ENCODE measurements around the gene FBN1.

The FBN1 gene

DNA sequence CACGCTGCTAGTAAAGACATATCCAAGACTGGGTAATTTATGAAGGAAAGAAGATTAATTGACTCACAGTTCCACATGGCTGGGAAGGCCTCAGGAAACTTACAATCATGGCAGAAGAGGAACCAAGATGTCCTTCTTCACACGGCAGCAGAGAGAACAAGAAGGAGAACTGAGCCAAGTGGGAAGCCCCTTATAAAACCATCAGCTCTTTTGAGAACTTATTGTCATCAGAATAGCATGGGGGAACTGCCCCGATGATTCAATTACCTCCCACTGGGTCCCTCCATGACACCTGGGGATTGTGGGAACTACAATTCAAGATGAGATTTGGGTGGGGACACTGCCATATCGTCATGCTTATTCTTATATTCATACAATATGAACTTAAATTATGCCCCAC is 265.3 kb downstream of the FBN1 start:
- Histone ChIP-seq H3K27me3 (ENCODE audit: insufficient read depth, low read length, poor library complexity) (no peaks in the 10 kb centered on the region), H4K5ac (ENCODE audit: low read length) (no peak overlapping the region), H3K36me3 (ENCODE audit: control insufficient read depth, insufficient read depth, low read length) (no peaks in the 10 kb centered on the region), H3K9ac (ENCODE audit: low read length) (no peak overlapping the region), H3K56ac (ENCODE audit: low read length) (no peak overlapping the region), H3K4me1 (ENCODE audit: control insufficient read depth, low read depth, low read length) (no peaks in the 10 kb centered on the region), H3K79me2 (ENCODE audit: control insufficient read depth, insufficient read depth, low read length) (no peaks in the 10 kb centered on the region), H3K23ac (ENCODE audit: low read length) (no peak overlapping the region), H3K4me3 (ENCODE audit: low read length) (no peak overlapping the region), H3K4ac (ENCODE audit: low read depth, low read length) (no peak overlapping the region), H2BK15ac (replicated peaks; ENCODE audit: low read depth) (no peak overlapping the region), H2BK120ac (ENCODE audit: low read depth, low read length) (no peak overlapping the region), H3K27ac (ENCODE audit: low read depth, low read length) (no peak overlapping the region), H2AK5ac (ENCODE audit: low read length) (no peak overlapping the region), H2BK5ac (ENCODE audit: low read length) (no peak overlapping the region), H3K4me2 (ENCODE audit: low read length) (no peak overlapping the region), H3K18ac (ENCODE audit: low read length) (no peak overlapping the region), H3K79me1 (ENCODE audit: low read length) (no peaks in the 10 kb centered on the region), H4K8ac (ENCODE audit: low read depth, low read length) (no peak overlapping the region)
- DNase-seq: no peak
- no CpG with 5 or more reads among the region's 4 CpGs for WGBS (ENCODE audit: extremely low coverage, insufficient coverage, low lambda C conversion rate)

DNA sequence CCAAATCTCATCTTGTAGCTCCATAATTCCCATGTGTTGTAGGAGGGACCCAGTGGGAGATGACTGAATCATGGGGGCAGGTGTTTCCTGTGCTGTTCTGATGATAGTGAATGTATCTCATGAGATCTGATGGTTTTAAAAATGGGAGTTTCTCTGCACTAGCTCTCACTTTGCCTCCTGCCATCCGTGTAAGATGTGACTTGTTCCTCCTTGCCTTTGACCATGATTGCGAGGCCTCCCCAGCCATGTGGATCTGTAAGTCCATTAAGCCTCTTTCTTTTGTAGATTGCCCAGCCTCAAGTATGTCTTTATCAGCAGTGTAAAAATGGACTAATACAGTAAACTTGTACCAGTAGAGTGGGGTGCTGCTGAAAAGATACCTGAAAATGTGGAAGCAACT is 269.7 kb downstream of the FBN1 start:
- H3K79me2 ChIP-seq (ENCODE audit: control insufficient read depth, insufficient read depth, low read length): no peaks in the 10 kb centered on the region
- no peak overlapping the region for H2BK5ac ChIP-seq (ENCODE audit: low read length)
- no peaks in the 10 kb centered on the region for H3K36me3 ChIP-seq (ENCODE audit: control insufficient read depth, insufficient read depth, low read length)
- no peak overlapping the region for H4K5ac ChIP-seq (ENCODE audit: low read length)
- H3K9ac ChIP-seq (ENCODE audit: low read length): no peak overlapping the region
- H3K79me1 ChIP-seq (ENCODE audit: low read length): no peaks in the 10 kb centered on the region
- no peak overlapping the region for H2BK15ac ChIP-seq (replicated peaks; ENCODE audit: low read depth)
- H3K27me3 ChIP-seq (ENCODE audit: insufficient read depth, low read length, poor library complexity): no peaks in the 10 kb centered on the region
- H3K27ac ChIP-seq (ENCODE audit: low read depth, low read length): no peak overlapping the region
- DNase-seq: no peak
- H3K23ac ChIP-seq (ENCODE audit: low read length): no peak overlapping the region
- H2BK120ac ChIP-seq (ENCODE audit: low read depth, low read length): no peak overlapping the region
- H3K4ac ChIP-seq (ENCODE audit: low read depth, low read length): no peak overlapping the region
- H3K4me3 ChIP-seq (ENCODE audit: low read length): no peak overlapping the region
- no peak overlapping the region for H3K18ac ChIP-seq (ENCODE audit: low read length)
- H2AK5ac ChIP-seq (ENCODE audit: low read length): no peak overlapping the region
- WGBS (ENCODE audit: extremely low coverage, insufficient coverage, low lambda C conversion rate): no CpG with 5 or more reads among the region's 2 CpGs
- no peak overlapping the region for H3K56ac ChIP-seq (ENCODE audit: low read length)
- no peak overlapping the region for H3K4me2 ChIP-seq (ENCODE audit: low read length)
- no peaks in the 10 kb centered on the region for H3K4me1 ChIP-seq (ENCODE audit: control insufficient read depth, low read depth, low read length)
- no peak overlapping the region for H4K8ac ChIP-seq (ENCODE audit: low read depth, low read length)

DNA sequence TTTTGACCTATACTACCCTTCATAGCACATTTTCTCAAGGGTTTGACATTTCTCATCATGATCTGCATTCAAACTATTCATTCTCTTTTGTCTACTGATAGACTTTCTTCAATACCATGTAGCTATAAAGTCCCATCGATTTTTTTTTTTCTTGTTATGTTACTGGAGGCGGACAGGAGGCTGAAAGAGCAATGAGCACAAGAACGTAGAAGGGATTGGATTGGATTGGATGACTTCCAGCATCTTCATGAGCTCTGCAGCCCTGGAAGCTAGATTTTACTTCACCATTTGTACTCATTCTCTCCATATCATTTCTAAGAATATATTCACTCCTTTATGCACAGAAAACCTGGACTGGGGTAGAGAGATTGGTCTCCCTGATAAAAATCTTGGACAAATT is 271.0 kb downstream of the FBN1 start:
- Histone ChIP-seq H3K9ac (ENCODE audit: low read length) (no peak overlapping the region), H3K4me1 (ENCODE audit: control insufficient read depth, low read depth, low read length) (no peaks in the 10 kb centered on the region), H3K56ac (ENCODE audit: low read length) (no peak overlapping the region), H3K4me2 (ENCODE audit: low read length) (no peak overlapping the region), H3K27ac (ENCODE audit: low read depth, low read length) (no peak overlapping the region), H3K79me2 (ENCODE audit: control insufficient read depth, insufficient read depth, low read length) (no peaks in the 10 kb centered on the region), H3K4ac (ENCODE audit: low read depth, low read length) (no peak overlapping the region), H3K23ac (ENCODE audit: low read length) (no peak overlapping the region), H2BK5ac (ENCODE audit: low read length) (no peak overlapping the region), H3K18ac (ENCODE audit: low read length) (no peak overlapping the region), H3K4me3 (ENCODE audit: low read length) (no peak overlapping the region), H2BK120ac (ENCODE audit: low read depth, low read length) (no peak overlapping the region), H2BK15ac (replicated peaks; ENCODE audit: low read depth) (no peak overlapping the region), H4K5ac (ENCODE audit: low read length) (no peak overlapping the region), H3K79me1 (ENCODE audit: low read length) (no peaks in the 10 kb centered on the region), H3K27me3 (ENCODE audit: insufficient read depth, low read length, poor library complexity) (no peaks in the 10 kb centered on the region), H2AK5ac (ENCODE audit: low read length) (no peak overlapping the region), H4K8ac (ENCODE audit: low read depth, low read length) (no peak overlapping the region), H3K36me3 (ENCODE audit: control insufficient read depth, insufficient read depth, low read length) (no peaks in the 10 kb centered on the region)
- DNase-seq: no peak
- no CpG with 5 or more reads among the region's 3 CpGs for WGBS (ENCODE audit: extremely low coverage, insufficient coverage, low lambda C conversion rate)

DNA sequence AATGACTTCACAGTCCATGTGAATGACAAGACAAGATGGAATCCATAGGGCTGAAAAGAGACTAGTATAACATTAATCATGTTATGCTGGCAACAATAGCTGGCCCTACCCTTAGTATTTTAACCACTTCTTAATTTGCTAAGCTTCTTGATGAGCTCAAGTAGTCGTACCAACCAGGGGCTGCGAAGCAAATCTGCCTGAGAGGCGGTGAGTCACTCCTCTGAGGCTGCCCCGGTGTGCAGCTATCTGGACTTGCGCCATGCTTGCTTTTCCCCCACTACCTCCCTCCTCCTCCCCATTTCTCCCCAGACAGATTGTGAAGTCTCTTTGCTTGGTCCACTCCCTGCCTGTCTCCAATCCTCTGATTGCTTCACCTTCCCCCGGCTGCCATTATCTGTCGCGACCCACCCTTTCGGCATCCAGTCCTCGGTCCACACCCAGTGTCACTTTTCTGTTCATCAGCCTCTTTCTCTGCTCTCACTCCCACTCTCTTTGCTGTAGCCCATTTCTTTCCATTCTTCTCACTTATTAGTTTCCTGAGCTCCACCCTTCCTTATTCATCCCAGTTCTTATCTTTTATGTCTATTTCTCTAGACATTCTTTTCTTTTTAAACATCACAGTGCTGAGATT is 271.6 kb downstream of the FBN1 start:
- WGBS (ENCODE audit: extremely low coverage, insufficient coverage, low lambda C conversion rate): no CpG with 5 or more reads among the region's 10 CpGs
- no peak overlapping the region for H3K23ac ChIP-seq (ENCODE audit: low read length)
- H3K27ac ChIP-seq (ENCODE audit: low read depth, low read length): no peak overlapping the region
- no peak overlapping the region for H3K18ac ChIP-seq (ENCODE audit: low read length)
- no peak overlapping the region for H3K4me3 ChIP-seq (ENCODE audit: low read length)
- DNase-seq: no peak
- no peaks in the 10 kb centered on the region for H3K4me1 ChIP-seq (ENCODE audit: control insufficient read depth, low read depth, low read length)
- no peak overlapping the region for H4K8ac ChIP-seq (ENCODE audit: low read depth, low read length)
- H3K79me2 ChIP-seq (ENCODE audit: control insufficient read depth, insufficient read depth, low read length): no peaks in the 10 kb centered on the region
- no peak overlapping the region for H4K5ac ChIP-seq (ENCODE audit: low read length)
- no peak overlapping the region for H2BK5ac ChIP-seq (ENCODE audit: low read length)
- H3K4me2 ChIP-seq (ENCODE audit: low read length): no peak overlapping the region
- H3K9ac ChIP-seq (ENCODE audit: low read length): no peak overlapping the region
- no peak overlapping the region for H3K4ac ChIP-seq (ENCODE audit: low read depth, low read length)
- no peak overlapping the region for H2AK5ac ChIP-seq (ENCODE audit: low read length)
- H3K27me3 ChIP-seq (ENCODE audit: insufficient read depth, low read length, poor library complexity): no peaks in the 10 kb centered on the region
- H2BK120ac ChIP-seq (ENCODE audit: low read depth, low read length): no peak overlapping the region
- no peak overlapping the region for H2BK15ac ChIP-seq (replicated peaks; ENCODE audit: low read depth)
- no peaks in the 10 kb centered on the region for H3K36me3 ChIP-seq (ENCODE audit: control insufficient read depth, insufficient read depth, low read length)
- H3K79me1 ChIP-seq (ENCODE audit: low read length): no peaks in the 10 kb centered on the region
- no peak overlapping the region for H3K56ac ChIP-seq (ENCODE audit: low read length)

DNA sequence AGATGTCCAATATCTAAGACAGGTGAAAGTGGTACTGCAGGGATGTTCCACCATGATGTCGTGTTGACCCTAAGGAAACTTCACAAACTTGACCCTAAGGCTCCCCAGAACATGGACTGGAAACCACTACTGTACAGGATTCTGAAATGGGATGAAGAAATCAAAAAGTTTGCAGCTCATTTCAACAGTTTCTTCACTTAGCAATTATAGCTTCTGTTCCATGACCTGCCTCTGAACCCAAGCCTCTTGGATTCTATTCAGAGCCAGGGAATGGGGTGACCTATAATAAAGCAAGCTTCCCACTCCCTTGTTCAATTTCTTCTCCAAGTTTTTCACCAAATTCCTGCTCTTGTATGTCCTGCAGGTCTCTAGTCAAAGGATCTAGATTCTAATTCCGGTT is 273.5 kb downstream of the FBN1 start:
- H3K36me3 ChIP-seq (ENCODE audit: control insufficient read depth, insufficient read depth, low read length): no peaks in the 10 kb centered on the region
- H3K79me1 ChIP-seq (ENCODE audit: low read length): no peaks in the 10 kb centered on the region
- no peaks in the 10 kb centered on the region for H3K27me3 ChIP-seq (ENCODE audit: insufficient read depth, low read length, poor library complexity)
- H3K4me2 ChIP-seq (ENCODE audit: low read length): no peak overlapping the region
- no peak overlapping the region for H3K27ac ChIP-seq (ENCODE audit: low read depth, low read length)
- H4K5ac ChIP-seq (ENCODE audit: low read length): no peak overlapping the region
- DNase-seq: no peak
- H3K18ac ChIP-seq (ENCODE audit: low read length): no peak overlapping the region
- H3K4me1 ChIP-seq (ENCODE audit: control insufficient read depth, low read depth, low read length): no peaks in the 10 kb centered on the region
- no peaks in the 10 kb centered on the region for H3K79me2 ChIP-seq (ENCODE audit: control insufficient read depth, insufficient read depth, low read length)
- no peak overlapping the region for H3K4me3 ChIP-seq (ENCODE audit: low read length)
- H2BK5ac ChIP-seq (ENCODE audit: low read length): no peak overlapping the region
- H3K4ac ChIP-seq (ENCODE audit: low read depth, low read length): no peak overlapping the region
- H2AK5ac ChIP-seq (ENCODE audit: low read length): no peak overlapping the region
- H3K56ac ChIP-seq (ENCODE audit: low read length): no peak overlapping the region
- no CpG with 5 or more reads among the region's 2 CpGs for WGBS (ENCODE audit: extremely low coverage, insufficient coverage, low lambda C conversion rate)
- H3K9ac ChIP-seq (ENCODE audit: low read length): no peak overlapping the region
- H3K23ac ChIP-seq (ENCODE audit: low read length): no peak overlapping the region
- H2BK15ac ChIP-seq (replicated peaks; ENCODE audit: low read depth): no peak overlapping the region
- H4K8ac ChIP-seq (ENCODE audit: low read depth, low read length): no peak overlapping the region
- no peak overlapping the region for H2BK120ac ChIP-seq (ENCODE audit: low read depth, low read length)

DNA sequence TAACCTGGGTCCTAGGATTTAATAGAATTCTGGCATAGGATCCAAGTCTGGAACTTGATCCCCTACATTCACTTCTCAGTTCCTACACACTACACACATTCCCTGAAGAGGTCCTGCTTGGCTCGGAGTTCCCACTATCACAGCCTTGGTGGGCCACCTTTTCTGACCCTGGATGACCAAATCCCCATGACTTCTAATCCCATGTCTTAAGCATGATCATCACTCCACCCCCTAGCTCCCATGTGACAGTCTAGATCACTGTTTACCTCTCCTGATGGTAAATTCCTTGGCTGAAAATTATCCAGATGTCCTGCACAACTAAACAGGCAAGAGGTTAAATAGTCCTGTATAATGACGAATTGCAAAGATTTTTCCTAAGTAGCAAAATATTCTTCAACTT is 274.0 kb downstream of the FBN1 start:
- Histone ChIP-seq H3K79me1 (ENCODE audit: low read length) (no peaks in the 10 kb centered on the region), H3K4ac (ENCODE audit: low read depth, low read length) (no peak overlapping the region), H2BK120ac (ENCODE audit: low read depth, low read length) (no peak overlapping the region), H2BK15ac (replicated peaks; ENCODE audit: low read depth) (no peak overlapping the region), H3K9ac (ENCODE audit: low read length) (no peak overlapping the region), H2AK5ac (ENCODE audit: low read length) (no peak overlapping the region), H3K4me2 (ENCODE audit: low read length) (no peak overlapping the region), H3K36me3 (ENCODE audit: control insufficient read depth, insufficient read depth, low read length) (no peaks in the 10 kb centered on the region), H4K8ac (ENCODE audit: low read depth, low read length) (no peak overlapping the region), H3K23ac (ENCODE audit: low read length) (no peak overlapping the region), H3K4me3 (ENCODE audit: low read length) (no peak overlapping the region), H4K5ac (ENCODE audit: low read length) (no peak overlapping the region), H3K79me2 (ENCODE audit: control insufficient read depth, insufficient read depth, low read length) (no peaks in the 10 kb centered on the region), H3K18ac (ENCODE audit: low read length) (no peak overlapping the region), H2BK5ac (ENCODE audit: low read length) (no peak overlapping the region), H3K27ac (ENCODE audit: low read depth, low read length) (no peak overlapping the region), H3K56ac (ENCODE audit: low read length) (no peak overlapping the region), H3K27me3 (ENCODE audit: insufficient read depth, low read length, poor library complexity) (no peaks in the 10 kb centered on the region), H3K4me1 (ENCODE audit: control insufficient read depth, low read depth, low read length) (no peaks in the 10 kb centered on the region)
- WGBS (ENCODE audit: extremely low coverage, insufficient coverage, low lambda C conversion rate): no CpG with 5 or more reads among the region's 2 CpGs
- no peak for DNase-seq

Data from mesendoderm (in vitro differentiated cells).